Omental fat pad (tissue), 4 donors: ENCODE results near the gene NTRK2. TPM values are rescaled to one million over a fixed set of nuclear protein-coding genes. Genes with fewer than 3 reads are reported as not detected.
A peak's percentile ranks its signal among the peaks of the same experiment; 100 is the strongest.

ENCODE experiments used
- ATAC-seq: fragments of 150-250 bp; one replicate; pipeline ENCODE4 v1.9.1; 2016; ENCODE audit warnings: mild to moderate bottlenecking, moderate library complexity; ENCODE audit not compliant: low FRiP score
- DNase-seq: peaks from one replicate; pipeline ENCODE4 v3.0.0-alpha.2; 2019; ENCODE audit warnings: low spot score
- total RNA-seq, 4 donors: library from RNA; depleted of rRNA; stranded (reverse); fragments of >200 nt; gene quantifications; one replicate each; pipeline ENCODE4 v1.1.0, GENCODE V29; 2016
- TF ChIP-seq, protein P1 (sequence below), 3 donors: fragments of 450-650 bp; IDR thresholded peaks; one replicate each; pipeline ENCODE4 v1.5.1; 2016 to 2017; ENCODE audit warnings: antibody characterized with exemption in 3 of 3, mild to moderate bottlenecking in 3 of 3, moderate library complexity in 2 of 3

NTRK2 gene
- total RNA-seq, 4 donors from 2014 or later = 13.9 to 20.2 (median 16.1) TPM

- TF ChIP-seq, protein P1, sequence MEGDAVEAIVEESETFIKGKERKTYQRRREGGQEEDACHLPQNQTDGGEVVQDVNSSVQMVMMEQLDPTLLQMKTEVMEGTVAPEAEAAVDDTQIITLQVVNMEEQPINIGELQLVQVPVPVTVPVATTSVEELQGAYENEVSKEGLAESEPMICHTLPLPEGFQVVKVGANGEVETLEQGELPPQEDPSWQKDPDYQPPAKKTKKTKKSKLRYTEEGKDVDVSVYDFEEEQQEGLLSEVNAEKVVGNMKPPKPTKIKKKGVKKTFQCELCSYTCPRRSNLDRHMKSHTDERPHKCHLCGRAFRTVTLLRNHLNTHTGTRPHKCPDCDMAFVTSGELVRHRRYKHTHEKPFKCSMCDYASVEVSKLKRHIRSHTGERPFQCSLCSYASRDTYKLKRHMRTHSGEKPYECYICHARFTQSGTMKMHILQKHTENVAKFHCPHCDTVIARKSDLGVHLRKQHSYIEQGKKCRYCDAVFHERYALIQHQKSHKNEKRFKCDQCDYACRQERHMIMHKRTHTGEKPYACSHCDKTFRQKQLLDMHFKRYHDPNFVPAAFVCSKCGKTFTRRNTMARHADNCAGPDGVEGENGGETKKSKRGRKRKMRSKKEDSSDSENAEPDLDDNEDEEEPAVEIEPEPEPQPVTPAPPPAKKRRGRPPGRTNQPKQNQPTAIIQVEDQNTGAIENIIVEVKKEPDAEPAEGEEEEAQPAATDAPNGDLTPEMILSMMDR (IDR thresholded peaks at IDR 0.05) = no peak
- ATAC-seq (no peak), DNase-seq (no peak)
These were observed 84.9 kb downstream of the NTRK2 start for GRCh38 chr9:84754461-84754860.

GRCh38 chr9:84754881-84755280, 85.4 kb downstream of the NTRK2 start:
- DNase-seq = no peak
- no peak for ATAC-seq
- TF ChIP-seq, protein P1 (IDR thresholded peaks at IDR 0.05) = no peak

- DNase-seq = no peak
- ATAC-seq = no peak
These were observed 85.9 kb downstream of the NTRK2 start for GRCh38 chr9:84755380-84755779.

GRCh38 chr9:84756171-84756570, 86.6 kb downstream of the NTRK2 start:
- peak; percentile 32 for ATAC-seq
- TF ChIP-seq, protein P1 (IDR thresholded peaks at IDR 0.05) = no peak
- no peak for DNase-seq

More at GRCh38 chr9:84755380-84755779, 85.9 kb downstream of the NTRK2 start:
- TF ChIP-seq, protein P1 (IDR thresholded peaks at IDR 0.05) = no peak

- ATAC-seq = no peak
- no peak for DNase-seq
- TF ChIP-seq, protein P1 (IDR thresholded peaks at IDR 0.05) = no peak
These were observed 87.2 kb downstream of the NTRK2 start for GRCh38 chr9:84756731-84757130.

DNA sequence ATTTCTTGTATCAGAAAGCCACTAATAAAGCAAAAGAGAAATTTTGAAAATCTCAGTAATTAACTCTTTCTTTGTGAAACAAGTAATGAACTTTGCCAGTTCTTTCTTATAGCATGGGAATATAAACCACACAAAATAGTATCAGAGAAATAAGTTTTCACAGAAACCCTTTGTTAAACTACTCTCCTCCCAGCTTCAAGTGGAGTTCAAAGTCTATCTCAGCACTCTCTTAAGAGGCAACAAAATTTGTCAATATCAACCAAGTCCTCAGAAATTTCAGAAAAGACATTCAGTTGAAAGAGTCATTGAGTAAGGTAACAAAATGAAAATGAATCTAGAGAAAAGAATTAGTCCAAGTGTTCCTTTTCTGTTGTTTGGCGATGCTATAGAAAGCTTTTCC, 89.3 kb downstream of the NTRK2 start:
- ATAC-seq (no peak), DNase-seq (no peak)
- TF ChIP-seq, protein P1 (IDR thresholded peaks at IDR 0.05) = no peak

DNA sequence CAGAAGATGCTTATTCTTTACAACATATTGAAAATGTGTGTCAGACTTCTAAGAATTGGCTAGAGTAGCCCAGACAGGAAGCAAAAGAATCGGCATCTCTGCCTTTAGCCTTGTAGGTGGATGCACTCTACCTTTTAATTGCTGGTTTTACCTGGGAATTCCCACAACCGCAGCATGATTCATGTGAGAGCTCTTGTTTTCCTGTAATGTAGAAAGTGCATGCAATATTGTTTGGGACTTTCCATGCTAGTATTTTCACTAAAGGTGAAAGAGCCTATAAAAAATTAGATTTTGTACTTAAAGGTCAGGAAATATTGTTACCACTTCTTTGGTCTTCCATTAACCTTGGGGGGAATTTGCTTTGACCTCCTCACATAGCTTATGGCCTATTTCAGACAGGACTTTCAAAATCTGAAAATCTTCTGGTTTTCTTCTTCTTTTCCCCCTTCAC, 89.8 kb downstream of the NTRK2 start:
- ATAC-seq (no peak), DNase-seq (no peak)
- TF ChIP-seq, protein P1 (IDR thresholded peaks at IDR 0.05) = no peak
